Uterine smooth muscle cell (primary cell): ENCODE data around the gene FAM200C. TPM values are rescaled to one million over a fixed set of nuclear protein-coding genes. Genes with fewer than 3 reads are reported as not detected.

ENCODE experiments used
- total RNA-seq: library from RNA; depleted of rRNA; stranded (reverse); fragments of >200 nt; gene quantifications from 2 replicates; pipeline ENCODE4 v1.2.3, GENCODE V29; 2014

Gene FAM200C
- total RNA-seq = 6.0 and 7.6 TPM in 2 replicates

DNA sequence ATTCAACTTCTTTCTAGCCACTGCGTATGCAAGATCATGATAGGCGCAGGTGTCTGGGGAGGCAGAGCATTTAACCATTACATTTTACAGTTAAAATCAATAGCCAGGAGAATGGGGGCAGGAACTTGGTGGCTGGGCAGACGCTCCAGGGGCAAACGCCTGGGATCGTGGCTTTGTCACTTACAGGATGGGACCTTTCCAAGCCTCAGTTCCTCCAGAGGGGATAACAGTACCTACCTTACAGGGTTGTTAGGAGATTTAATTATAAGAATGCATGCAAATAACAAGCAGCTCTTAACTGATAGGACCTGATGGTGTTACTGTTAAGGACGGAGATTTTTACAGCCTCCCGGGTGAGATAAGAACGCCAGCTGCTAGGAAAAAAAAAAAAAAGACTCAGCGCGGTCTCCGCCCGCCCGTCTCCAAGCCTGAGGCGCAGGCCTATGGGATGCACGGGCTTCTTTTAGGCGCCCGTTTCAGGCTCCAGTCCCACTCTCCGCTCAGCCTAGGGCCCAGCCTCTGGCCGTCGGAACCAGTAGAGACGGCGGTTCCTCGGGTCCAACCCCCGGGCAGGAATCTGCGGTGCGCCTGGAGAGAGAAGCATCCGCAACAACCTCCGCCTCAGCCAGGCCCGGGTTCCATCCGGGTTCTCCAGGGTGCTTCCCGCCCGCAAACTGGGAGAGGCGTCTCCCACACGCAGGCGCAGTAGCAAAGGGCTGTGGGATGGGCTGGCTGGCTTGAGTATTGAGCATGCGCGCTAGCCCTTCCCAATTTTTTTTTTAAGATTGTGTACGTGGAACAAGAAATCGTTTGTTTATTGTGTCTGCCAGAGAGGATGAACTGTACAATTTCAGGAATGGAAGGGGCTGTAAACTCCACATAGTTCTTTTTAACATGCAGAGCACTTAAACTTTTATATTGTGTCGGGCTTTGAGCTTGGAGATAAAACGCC lies at the start of gene FAM200C:
Gene FAM200C, minus strand, starts transcription at position 653 of the 952 bp plus-strand sequence. CDS start 4,564 bp downstream, outside the sequence.

DNA sequence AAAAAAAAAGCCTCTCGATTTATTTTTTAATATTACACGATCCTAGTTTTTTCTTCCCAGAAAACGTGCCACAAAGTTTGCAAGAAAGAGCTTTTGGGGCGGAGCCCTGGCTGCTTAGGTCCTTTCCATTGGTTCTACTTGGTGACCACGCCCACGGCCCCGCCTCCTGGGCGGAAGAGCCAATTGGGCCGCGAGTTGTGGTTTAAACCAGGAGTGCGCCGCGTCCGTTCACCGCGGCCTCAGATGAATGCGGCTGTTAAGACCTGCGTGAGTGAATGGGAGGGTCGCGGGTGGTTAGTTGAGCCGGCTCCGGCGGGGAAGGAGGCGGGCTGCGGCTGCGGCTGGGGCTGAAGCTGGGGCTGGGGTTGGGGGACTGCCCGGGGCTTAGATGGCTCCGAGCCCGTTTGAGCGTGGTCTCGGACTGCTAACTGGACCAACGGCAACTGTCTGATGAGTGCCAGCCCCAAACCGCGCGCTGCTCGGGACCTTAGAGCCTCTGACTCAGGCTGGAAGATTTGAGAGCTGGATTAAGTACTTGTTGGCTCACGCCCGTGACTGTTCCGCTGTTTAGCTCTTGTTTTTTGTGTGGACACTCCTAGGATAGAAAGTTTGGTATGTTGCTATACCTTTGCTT lies 21.9 kb upstream of the FAM200C start, which contains the start of gene PTTG1:
Gene PTTG1, plus strand, starts transcription at position 231 of the 634 bp plus-strand sequence. CDS start 458 bp downstream, outside the sequence.

DNA sequence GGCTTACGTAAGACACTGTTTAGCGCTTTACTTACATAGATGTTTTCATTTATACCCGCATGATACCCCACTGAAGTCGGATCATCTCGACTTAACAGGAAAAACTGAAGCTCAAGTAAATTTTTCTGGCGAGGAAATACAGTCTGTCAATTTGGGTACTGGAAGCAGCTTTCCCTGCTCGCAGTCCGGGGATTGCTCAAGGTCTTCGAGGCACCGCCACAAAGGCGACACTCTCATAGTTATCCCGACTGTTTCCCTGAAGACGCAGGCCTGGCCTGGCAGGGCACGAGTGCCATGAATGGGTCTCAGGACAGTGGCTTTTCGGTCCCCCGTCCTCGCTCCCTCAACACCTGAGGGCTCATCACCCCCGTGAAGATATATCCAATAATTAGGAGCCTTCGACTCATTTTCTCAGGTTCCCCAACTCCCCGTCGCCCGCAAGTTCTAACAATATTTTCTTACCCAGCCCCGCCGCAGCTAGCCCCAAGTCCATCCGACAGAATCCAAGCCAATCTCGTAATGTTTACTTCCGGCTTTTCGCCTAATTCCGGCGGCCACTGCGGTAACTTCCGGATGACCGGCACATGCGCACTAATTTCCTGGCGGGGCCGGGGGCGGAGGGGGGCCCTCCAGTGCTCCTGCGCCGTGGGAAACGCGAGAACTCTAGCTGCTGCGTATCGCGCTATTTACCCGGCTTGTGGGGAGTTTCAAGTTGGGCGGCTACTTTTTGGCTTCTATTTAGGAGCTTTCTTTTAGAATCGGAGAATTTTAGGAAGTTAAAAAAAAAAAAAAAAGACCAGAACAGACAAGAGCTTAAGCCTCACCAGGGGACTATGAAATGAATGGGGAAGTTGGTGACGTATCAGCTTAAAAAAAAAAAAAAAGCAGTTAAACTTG lies 19.0 kb upstream of the FAM200C start, which contains the start of gene SLU7:
Gene SLU7, minus strand, starts transcription at position 521 of the 897 bp plus-strand sequence. CDS start 3,787 bp downstream, outside the sequence.

DNA sequence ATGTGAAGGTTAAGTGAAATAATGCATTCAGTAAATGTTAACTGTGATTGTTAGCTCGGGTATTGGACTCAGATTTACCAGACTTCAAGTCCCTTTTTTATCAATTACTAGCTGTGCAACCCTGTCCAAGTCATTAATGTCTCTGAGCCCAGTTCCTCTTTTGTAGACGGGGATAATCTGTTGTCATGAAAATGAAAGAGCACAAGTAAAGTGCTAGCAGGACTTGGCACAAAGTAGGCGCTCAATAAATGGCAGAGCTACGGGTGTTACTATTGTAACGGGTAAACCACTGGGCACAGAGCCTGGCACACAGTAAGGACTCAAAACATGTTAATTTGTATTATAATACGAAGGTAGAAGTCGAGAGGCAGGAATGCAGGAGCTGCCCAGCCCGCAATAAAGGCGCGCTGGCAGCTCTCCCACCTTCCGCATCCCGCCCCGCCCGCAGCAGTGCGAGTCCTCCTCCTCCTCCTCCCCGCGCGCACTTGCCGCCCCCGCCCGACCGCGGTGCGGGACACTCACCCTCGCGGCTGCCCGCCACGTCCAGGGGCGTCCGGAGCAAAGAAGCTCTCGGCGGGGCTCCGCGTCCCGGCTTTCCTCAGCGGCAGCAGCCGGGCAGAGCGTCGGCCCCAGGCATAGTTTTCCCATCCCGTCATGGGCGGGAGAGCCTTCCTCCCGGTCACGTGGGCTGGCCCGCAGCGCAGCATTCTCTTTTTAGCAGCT lies 29.7 kb downstream of the FAM200C start, which contains the start of gene C1QTNF2:
Gene C1QTNF2, minus strand, starts transcription at position 637 of the 723 bp plus-strand sequence. CDS start 15,615 bp downstream, outside the sequence.

Other genes starting within 250 kb of the FAM200C start
- not detected in 2 replicates for gene FABP6, start 170.5 kb downstream of the FAM200C start, total RNA-seq
- gene CCNJL, start 87.5 kb downstream of the FAM200C start, total RNA-seq = 0.11 and 0.12 TPM in 2 replicates
- gene C1QTNF2, start 29.4 kb downstream of the FAM200C start, total RNA-seq = 1.1 and 2.0 TPM in 2 replicates
- gene SLU7, start 19.0 kb upstream of the FAM200C start, total RNA-seq = 62.1 and 106 TPM in 2 replicates
- gene PTTG1, start 21.8 kb upstream of the FAM200C start, total RNA-seq = 119 and 384 TPM in 2 replicates